ENCODE results near the gene ADGRV1.

Gene ADGRV1

DNA sequence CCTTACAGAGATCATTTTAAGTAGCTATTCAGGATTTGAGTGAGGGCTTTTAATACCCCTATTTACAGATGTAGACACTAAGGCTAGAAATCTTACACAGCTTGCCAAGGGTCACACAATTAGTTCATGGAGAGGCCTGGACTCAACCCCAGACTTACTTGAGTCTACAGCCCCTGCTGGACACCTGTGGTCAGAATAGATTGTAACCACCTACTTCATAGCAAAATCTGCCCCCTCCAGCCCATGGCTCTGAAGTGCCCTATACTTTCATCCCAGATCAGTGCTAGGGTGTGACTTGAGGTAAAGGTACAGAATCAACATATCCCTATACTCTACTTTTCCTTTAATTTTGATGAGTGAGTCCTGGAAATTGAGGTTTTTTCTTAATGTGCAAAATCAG, 291.3 kb downstream of the ADGRV1 start:
- DNase-seq (ENCODE audit: low spot score): no peak
- in situ Hi-C loops (cut with MboI; ENCODE audit: low pct_unique_long_range_greater_than_20kb, low sequenced_read_pairs, unreplicated experiment): no loop called here
- TF ChIP-seq, protein P1, sequence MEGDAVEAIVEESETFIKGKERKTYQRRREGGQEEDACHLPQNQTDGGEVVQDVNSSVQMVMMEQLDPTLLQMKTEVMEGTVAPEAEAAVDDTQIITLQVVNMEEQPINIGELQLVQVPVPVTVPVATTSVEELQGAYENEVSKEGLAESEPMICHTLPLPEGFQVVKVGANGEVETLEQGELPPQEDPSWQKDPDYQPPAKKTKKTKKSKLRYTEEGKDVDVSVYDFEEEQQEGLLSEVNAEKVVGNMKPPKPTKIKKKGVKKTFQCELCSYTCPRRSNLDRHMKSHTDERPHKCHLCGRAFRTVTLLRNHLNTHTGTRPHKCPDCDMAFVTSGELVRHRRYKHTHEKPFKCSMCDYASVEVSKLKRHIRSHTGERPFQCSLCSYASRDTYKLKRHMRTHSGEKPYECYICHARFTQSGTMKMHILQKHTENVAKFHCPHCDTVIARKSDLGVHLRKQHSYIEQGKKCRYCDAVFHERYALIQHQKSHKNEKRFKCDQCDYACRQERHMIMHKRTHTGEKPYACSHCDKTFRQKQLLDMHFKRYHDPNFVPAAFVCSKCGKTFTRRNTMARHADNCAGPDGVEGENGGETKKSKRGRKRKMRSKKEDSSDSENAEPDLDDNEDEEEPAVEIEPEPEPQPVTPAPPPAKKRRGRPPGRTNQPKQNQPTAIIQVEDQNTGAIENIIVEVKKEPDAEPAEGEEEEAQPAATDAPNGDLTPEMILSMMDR (IDR thresholded peaks at IDR 0.05; ENCODE audit: extremely low read depth, insufficient read depth, missing control alignments): no peak

DNA sequence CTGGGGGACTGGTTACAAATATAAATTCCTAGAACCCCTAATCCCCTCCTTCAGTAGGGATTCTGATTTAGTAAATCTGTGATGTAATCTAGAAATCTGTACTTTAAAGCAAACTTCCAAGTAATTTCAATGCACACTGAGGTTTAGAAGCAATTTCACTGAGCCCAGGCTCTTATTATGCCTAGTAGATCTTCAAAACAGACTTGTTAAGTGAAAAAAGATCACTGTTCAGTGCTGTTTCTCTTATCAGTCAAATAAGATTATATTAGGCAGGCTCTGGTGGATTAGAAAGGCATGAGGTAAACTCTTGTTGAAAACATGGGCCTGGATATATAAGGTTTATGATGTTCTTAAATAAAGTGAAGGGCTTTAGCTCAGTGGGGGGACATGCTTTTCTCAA, 293.9 kb downstream of the ADGRV1 start:
- DNase-seq (ENCODE audit: low spot score): no peak
- in situ Hi-C loops (cut with MboI; ENCODE audit: low pct_unique_long_range_greater_than_20kb, low sequenced_read_pairs, unreplicated experiment): no loop called here
- TF ChIP-seq, protein P1 (IDR thresholded peaks at IDR 0.05; ENCODE audit: extremely low read depth, insufficient read depth, missing control alignments): no peak

DNA sequence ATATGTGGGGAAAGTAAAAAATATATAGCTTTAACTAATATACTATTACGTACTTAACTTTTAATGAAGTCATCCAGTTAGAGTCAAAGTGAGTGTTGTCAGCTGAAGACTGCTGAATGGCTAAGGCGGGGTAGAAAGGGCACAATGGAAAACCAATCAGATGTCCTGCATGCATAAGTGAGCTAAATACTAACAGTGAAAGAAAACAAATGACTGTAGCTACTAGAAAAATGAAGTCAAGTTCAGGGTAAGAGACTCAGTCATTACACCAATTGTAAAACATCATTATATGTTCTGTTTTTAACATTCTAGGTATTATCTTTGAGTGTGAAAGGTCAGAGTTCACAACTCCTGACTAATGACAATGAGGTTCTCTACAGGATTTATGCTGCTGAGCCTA, 295.2 kb downstream of the ADGRV1 start:
- no peak for DNase-seq (ENCODE audit: low spot score)
- TF ChIP-seq, protein P1 (IDR thresholded peaks at IDR 0.05; ENCODE audit: extremely low read depth, insufficient read depth, missing control alignments): no peak
- in situ Hi-C loops (cut with MboI; ENCODE audit: low pct_unique_long_range_greater_than_20kb, low sequenced_read_pairs, unreplicated experiment): no loop called here

DNA sequence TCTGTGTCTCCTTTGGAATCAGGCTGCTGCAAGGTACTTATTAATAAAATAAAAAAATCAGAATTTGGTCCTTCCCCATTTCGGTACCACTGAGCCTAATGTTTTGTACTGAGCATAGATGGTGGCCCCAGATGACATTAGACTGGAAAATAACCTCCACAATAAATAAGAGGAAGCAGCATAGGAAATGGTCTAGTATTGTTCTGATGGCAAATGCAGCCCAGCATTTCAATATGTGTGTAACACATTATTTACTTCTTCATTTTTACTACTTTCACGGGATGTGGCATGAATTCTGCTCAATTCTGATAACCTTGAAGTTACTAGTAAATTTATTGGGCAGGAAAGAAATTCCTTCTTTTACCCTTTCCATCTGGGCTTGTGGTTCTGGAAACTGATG, 295.6 kb downstream of the ADGRV1 start:
- in situ Hi-C loops (cut with MboI; ENCODE audit: low pct_unique_long_range_greater_than_20kb, low sequenced_read_pairs, unreplicated experiment): no loop called here
- TF ChIP-seq, protein P1 (IDR thresholded peaks at IDR 0.05; ENCODE audit: extremely low read depth, insufficient read depth, missing control alignments): no peak

DNA sequence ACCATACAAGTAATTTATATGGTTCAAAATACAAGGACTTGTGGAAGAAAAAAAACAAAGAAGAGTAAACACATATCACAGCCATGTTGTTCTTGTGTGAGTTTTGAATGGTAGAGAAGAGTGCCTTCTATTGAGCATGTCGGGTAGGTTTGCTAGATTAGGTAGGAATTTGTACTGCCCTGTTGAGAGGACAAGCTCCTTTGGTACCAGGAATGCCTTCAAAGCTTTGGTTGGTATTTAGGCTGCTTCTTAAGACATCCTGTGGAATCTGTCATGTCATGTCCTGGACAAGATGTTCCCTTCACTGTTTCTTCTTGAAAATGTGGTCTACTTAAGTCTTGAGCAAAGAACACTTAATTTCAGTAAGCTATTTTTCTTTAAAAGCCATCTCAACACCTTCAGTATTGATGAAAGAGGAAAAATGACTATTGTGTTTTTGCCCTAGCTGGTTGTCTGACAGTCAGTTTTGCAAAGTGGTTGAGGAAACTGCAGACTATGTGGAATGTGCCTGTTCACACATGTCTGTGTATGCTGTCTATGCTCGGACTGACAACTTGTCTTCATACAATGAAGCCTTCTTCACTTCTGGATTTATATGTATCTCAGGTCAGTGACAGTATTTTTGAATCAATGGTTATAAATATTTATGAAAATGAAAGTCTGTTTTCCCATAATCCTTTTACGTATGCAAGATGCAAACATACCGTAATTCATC, 296.9 kb downstream of the ADGRV1 start:
- DNase-seq (ENCODE audit: low spot score): no peak
- in situ Hi-C loops (cut with MboI; ENCODE audit: low pct_unique_long_range_greater_than_20kb, low sequenced_read_pairs, unreplicated experiment): no loop called here
- TF ChIP-seq, protein P1 (IDR thresholded peaks at IDR 0.05; ENCODE audit: extremely low read depth, insufficient read depth, missing control alignments): no peak

More for the DNA sequence above, 295.6 kb downstream of the ADGRV1 start:
- DNase-seq (ENCODE audit: low spot score): no peak

DNA sequence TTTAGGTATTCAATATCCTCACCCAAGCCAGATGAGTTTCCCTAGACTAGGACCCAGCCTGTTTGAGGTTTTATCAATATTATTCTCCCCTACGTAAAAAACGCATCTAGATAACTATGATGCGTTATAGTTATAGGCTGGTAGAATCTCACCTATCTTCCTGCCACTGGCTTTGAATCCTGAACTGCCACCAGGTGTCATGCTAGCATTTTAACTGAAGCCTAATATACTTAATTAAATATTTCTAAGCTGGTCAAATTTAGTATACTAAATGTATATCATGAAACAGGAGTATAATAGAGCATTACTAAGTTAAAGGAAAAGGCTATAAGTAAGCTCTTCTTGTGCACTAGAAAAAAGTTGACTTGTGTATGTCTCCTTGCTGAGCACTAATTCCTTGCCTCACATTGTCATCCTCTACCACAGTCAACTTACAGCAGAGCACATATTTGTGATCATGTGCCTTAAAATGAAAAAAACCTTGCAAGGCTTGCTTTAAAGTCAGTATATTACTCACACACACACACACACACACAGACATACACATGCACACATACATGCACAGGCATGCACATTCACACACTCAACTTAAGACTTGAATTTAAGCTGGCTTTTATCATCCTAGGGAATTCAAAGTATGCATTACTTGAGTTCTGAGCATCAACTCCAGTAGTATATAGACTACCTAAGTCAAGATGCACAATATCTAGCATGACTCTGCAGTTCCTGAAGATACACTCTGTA, 303.4 kb downstream of the ADGRV1 start:
- DNase-seq (ENCODE audit: low spot score): no peak
- in situ Hi-C loops (cut with MboI; ENCODE audit: low pct_unique_long_range_greater_than_20kb, low sequenced_read_pairs, unreplicated experiment): no loop called here
- TF ChIP-seq, protein P1 (IDR thresholded peaks at IDR 0.05; ENCODE audit: extremely low read depth, insufficient read depth, missing control alignments): no peak
